HG03135 (cell line): ENCODE results near the gene KCNK1.
"Not testable (repeated sequence)": the region's sequence is repeated elsewhere in the genome, so short reads cannot be mapped to it uniquely, and the experiment has no call there.

Source experiments
- ATAC-seq: cut with Tn5 transposase; IDR thresholded peaks from one replicate; pipeline ENCODE4 v1.9.1; 2021; ENCODE audit warnings: mild to moderate bottlenecking, moderate library complexity; ENCODE audit not compliant: unreplicated experiment

Gene KCNK1

DNA sequence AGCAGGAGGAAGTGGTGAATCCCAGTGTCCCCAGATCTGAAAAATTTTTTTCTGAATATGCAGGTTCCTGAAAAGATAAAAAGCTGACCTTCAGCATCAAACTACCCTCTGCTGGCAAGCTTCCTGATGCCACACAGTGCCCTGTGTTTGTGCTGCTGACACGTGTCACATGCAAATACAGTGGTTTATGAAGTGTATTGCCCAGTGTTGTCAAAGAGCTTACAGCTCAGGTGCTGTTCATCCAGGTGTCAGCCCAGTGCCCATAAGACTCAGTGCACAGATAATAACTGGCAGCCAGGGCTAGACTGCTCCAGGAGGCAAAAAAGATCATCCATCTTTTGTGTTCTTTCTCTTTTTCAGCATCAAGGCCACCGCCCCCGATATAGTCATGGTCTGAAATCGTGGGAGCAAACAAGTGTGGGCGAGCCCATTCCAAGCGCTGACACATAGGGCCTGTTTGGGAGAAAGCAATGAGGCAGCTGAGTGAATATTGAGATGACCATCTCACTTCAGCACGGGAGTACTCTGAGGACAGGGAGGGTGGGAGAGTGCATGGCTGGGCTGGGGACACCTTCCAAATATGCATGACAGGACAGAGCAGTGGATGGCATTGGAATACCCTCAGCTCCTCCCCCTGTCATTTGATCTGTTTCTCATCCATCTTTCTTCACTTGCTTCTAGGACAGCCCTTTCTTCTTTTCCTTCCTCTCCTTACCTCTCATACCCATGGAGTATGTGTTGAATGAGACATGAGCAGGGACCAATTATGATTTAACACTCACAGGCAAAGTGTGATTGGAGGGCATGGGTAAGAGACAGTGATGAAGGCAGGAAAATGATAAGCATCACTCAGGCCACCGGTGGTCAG is 6.4 kb upstream of the KCNK1 start:
- ATAC-seq, result no peak

DNA sequence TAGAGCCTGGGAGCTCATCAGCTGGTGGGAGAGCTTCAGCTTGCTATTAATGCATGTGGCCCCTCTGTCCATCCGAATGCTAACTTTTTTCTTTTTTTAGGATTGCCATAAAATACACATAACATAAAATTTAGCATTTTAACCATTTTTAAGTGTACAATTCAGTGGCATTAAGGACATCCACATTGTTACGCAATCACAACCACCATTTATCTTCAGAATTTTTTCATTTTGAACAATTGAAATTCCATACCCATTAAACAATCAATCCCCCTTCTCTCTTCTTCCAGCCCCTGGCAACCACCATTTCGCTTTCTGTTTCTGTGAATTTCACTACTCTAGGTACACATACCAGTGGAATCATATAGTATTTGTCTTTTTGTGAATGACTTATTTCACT is 4.9 kb upstream of the KCNK1 start:
- no peak for ATAC-seq

DNA sequence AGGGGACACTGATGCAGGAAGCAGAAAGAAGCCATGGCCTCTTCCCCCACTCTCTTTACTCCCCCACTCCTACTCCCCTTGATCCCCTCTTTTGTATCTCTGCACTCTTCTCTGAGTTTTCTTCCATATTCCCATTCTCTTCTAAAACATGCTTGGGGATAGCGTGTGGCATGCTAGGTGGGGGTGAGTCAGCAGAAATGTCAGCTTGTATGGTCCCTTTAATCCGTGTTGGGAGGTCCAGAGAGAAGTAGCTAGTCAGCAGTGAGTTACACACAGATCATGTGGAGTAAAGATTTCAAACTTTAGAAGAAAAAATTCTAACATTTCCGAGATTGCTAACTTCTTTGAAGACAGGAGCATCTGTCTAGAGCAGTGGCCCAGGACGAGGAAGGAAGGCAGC is 4.0 kb upstream of the KCNK1 start:
- no peak for ATAC-seq

DNA sequence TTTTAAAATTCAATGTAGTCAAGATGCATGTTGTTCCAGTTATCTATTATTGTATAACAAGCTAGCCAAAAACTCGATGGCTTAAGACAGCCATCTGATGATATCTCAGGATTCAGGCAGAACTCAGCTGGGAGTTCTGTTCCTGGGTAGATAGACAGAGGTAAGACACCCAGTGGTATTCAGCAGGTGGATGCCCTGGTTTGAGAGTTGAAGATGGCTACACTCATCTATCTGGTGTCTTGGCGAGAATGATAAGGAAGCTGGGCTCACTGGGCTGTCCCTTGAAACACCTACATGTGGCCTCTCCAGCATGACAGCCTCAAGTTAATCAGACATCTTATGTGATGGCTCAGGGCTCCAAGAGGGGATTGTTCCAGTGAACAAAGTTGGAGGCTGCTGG is 3.3 kb upstream of the KCNK1 start:
- ATAC-seq, result no peak

DNA sequence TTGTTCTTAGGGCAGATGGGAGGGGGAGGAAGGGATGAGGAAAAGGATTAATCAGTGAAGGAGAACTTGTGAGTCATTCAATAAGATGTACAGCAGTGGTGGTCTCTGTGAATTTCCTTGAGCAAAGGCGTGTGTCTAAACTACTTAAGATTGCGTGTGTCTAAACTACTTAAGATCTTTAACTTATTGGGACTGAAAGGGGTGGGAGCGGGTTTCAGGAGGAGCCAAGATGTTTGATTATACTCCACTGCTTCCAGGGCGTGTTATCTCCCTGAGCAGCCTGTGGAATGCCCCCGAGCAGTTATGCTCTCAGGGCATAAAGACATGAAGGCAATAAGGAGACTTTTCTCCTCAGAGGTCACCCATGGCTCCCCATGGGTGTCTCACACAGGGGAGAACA is 2.5 kb upstream of the KCNK1 start:
- not testable (repeated sequence) for ATAC-seq

DNA sequence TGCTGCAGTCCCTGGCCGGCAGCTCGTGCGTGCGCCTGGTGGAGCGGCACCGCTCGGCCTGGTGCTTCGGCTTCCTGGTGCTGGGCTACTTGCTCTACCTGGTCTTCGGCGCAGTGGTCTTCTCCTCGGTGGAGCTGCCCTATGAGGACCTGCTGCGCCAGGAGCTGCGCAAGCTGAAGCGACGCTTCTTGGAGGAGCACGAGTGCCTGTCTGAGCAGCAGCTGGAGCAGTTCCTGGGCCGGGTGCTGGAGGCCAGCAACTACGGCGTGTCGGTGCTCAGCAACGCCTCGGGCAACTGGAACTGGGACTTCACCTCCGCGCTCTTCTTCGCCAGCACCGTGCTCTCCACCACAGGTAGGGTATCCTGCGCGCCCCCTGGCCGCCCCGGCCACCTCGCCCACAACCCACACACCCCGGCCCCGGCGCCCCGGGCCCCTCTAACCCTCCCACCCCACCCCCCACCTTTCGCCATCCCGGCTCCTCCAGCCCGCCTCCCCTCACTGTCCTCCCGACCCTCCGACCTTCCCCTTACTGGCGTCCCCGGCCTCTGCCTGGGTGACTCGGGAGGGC is 352 bp downstream of the KCNK1 start:
- no peak for ATAC-seq

DNA sequence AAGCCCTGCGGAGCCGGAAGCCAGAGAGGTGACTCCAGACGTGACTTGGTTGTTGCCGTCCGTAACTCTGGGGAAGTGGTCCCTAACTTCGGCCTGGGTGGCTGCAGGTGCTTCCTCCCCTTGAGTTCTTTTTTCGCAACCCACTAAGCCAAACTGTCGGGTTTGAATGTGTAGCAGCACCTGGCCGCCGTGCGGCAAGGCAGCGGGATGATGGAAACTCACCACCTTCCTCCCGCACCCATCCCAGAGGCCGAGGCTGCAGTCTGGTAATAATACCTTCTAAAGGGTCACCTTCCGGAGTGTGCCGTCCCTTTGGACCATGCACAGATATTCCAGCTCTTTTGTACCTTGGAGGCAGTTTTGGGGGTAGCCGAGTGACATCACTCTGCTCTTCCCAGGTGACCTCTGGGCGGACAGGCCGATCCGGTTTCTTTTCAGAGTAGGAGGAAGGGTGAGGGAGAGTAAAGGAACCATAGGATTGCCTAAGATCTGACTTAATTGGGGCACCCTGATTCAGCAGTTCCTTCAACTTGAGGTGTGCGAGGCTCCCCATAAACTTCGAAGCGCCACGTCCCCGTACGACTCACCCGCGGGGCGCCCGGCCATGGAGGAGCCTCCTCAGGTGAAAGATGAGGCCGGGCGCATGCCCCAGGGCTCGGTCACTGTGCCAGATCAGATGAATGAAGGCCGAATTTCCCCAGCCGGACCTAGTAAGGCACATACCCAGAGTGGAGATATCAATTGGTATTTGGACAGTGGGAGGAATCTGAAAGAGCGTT is 1.0 kb downstream of the KCNK1 start:
- no peak for ATAC-seq

DNA sequence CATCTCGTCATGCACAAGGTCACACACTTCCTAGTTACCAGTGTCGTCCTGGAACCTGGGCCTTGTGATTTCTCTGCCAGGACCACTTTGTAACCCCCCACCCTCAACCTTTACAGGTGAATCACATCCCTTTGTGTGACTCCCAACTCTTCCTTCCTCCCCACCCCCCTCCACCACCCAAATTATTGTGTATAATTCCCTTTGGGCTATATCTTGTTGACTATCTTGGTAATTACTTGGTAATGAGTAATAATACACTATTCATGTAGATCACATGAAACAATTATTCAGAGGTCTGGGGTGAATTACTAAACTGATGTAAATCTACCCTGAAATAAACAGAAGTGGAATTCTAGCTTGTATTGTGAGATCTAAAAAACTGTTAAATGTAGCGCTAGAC is 1.7 kb downstream of the KCNK1 start:
- no peak for ATAC-seq

DNA sequence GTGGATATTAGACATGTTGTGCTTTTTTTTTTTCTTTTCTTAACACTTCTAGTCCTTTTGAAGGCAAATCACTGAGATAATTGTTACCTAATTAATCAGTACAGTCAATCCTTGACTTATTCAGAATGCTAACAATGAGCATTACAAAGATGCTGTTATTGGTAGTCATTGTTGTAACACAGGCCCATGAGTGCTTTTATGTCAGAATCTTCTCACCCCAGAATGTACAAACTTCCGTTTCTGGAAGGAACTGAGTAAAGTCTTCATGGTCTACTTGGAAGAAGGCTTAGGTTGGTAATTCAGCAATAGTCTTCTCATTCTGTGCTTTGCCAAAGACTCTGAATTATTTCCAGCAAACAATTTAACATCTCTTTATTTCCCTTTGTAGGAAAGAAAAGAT is 3.1 kb downstream of the KCNK1 start:
- no peak for ATAC-seq

DNA sequence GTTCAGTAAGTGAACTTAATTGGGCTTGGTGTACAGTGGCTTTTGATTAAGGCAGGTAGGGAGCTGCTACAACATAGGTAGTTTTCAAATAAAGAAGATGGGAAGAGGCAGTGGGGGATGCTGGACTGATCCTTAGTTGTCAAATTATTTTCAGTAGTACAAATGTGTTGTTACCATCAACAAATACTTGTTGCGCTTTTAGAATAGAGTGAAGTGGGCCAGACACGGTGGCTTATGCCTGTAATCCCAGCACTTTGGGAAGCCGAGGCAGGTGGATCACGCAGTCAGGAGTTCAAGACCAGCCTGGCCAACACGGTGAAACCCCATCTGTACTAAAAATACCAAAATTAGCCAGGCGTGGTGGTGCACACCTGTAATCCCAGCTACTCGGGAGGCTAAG is 5.5 kb downstream of the KCNK1 start:
- ATAC-seq, result not testable (repeated sequence)

DNA sequence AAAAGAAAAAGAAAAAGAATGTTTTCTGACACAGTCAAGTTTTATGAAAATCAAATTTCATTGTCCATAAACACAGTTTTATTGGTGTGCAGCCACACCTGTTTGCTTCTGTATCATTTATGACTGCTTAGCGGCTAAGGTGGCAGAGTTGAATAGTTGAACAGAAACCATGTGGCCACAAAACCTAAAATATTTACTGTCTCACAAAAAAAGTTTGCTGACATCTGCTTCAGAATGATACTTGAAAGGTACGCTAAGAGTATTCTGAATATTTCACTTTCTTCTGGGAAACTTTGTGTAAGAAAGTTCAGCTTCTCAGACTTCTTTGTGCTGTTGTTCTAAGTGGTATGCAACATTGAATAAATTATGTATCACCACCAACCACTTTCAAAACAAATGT is 6.2 kb downstream of the KCNK1 start:
- no peak for ATAC-seq

DNA sequence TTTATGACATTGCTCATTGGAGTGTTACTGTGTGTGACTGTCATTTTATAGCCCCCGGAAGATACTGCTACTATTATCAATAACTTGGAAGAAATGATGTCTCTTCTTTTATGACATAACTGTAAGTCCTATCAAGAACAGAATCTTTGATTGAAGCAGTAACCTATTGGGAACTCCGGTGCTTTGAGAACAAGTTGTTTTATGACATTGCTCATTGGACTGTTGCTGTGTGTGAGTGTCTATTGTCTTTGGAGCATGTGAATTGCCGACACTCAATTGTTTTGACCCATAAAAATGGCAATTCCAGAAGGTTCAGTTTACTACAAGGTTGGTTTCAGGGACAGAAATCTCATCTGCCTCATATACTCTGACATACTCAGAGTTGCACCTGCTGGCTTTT is 8.0 kb downstream of the KCNK1 start:
- no peak for ATAC-seq

DNA sequence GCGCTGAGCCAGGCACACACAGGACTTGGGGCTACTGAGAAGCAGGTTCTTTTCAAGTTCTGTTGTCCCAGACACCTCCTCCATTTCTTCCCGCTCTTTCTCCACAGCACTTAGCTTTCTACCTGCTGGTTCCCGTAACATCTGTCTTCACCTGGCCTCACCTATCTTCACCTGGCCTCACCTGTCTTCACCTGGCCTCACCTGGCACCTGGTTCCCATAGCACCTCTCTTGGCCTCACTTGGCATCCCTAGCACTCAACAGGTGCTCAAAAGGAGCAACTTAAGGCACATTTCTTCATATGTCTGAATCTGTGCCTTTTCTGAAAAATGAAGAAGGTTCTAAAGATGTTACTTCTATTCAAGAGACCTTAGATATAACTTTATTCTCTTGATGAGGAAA is 10.4 kb downstream of the KCNK1 start:
- no peak for ATAC-seq

DNA sequence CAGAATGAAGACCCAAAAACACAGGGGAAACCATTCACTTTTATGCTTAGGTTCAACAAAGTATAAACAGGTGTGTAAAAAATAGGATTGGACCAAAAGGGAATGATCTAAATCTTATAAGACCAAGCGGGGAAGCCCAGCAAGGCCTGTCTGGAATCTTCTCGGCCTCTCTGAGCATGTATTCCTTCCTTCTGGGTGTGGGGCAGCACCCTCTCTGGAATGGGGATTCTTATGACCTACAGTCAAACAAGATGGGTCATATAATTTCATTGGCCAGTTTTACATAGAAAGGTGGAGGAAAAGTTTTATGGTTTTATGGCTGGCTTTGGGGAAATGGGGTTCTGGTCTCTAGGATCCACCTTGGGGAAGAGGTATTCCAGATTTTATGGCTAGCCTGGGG is 11.2 kb downstream of the KCNK1 start:
- no peak for ATAC-seq

DNA sequence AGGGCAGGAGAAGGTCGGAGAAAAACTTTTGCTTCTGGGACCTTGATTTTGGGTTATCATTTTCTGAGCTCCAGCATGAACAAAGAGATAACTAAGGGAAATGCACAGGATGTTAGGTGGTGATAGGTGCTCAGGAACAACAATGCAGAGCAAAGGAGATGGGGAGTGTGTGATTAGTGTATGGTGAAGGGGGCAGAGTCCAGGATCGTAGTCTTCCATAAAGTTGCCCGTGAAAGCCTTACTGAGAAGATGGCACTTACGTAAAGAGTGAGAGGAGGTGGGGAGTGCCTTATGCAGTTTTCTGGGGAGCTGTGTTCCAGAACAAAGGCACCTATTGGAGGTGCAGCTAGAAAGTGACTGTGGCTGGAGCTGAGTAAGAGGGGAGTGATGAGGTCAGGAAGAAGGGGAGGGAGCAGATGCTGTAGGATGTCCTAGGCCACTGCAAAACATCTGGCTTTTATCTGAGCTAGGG is 11.6 kb downstream of the KCNK1 start:
- ATAC-seq, result no peak

DNA sequence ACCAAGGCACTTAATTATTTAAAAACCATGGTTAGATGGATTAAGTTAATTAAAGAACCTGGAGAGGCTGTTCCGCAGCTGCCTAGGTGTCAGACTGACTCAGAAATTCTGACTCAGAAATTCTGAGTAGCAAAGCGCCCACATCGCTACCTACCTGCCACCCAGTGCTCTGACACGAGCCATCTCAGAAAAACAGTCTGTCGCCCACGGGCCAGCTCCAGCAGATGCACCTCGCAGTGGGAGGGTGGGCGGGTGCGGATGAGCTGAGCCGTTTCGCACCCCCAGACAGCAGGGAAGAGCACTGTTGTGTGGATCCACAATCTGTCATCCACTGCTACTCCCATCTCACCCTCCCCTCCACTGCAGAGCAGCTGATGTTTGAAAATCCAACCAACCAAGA is 13.5 kb downstream of the KCNK1 start:
- no peak for ATAC-seq

DNA sequence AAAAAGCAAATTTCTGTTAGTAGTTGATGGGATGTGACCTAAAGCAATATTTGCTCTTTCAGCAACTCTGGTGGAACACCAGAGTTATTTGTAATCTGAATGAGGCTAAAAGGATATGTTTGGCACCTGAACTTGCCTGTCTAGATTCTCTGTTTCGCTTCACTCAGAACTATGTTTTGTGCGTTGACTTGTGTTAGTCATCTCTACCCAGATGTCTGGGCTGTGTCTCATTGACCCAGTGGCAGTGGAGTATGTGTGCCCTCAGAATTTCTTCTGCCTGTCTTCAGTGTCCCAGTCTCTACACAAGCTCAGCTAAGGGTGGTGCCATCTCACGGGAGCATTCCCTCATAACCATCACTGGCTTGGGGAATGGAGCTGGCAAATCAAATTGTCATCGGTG is 13.9 kb downstream of the KCNK1 start:
- no peak for ATAC-seq

DNA sequence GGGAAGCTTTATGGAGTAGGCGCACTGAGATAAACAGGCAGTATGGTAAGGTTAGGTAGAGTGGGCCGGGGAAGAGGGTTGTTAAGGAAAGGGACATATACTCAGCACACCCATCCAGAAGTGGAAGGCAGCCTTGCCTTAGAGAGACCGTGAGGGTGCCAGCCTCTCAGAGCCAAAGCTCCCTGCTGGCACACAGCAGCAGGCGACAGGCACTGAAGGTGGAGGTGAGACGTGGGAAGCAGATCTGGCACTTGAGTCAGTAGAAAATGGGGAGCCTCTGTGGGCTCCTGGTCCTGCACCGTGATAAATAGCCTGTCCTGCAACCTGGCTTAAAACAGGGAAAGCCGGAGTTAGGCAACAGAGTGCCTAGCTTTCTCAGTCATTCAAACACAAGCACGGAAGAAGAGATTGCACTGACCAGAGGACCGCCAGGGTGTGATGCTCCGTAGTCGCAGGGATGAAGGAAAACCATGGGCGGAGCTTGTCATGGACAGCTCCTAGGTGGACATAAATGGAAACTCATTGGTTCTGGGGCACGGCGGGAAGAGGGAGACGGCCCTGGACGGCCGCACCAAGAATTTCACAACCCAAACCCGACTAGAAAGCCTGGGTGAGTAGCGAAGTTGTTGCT is 15.5 kb downstream of the KCNK1 start:
- no peak for ATAC-seq

DNA sequence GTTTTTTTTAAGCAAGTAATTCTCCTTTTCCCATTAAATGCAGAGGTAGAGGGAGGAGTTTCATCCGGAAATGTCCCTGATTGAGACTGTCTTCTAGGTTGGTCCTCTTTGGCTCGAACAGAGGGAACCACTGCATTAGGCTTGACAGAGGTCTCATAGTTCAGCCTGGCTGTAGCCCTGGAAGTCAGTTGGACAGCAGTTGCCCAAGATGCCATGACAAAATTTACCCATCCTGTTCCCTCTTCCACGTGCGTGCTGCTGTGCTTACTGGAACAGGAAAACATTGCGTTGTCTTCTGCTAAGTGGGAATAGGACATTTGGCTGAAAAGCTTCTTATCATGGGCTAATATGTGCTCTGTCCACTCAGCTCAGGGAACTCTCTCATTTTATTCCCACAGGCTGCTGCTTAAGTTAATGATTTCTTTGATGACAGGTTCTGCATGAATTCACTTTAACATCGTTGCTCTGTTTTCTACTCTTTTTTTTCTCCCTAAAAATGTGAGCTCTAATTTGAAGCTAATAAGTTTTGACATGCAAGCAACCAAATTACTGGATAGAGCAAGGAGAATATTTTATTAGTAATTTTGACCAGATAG is 18.0 kb downstream of the KCNK1 start:
- no peak for ATAC-seq

DNA sequence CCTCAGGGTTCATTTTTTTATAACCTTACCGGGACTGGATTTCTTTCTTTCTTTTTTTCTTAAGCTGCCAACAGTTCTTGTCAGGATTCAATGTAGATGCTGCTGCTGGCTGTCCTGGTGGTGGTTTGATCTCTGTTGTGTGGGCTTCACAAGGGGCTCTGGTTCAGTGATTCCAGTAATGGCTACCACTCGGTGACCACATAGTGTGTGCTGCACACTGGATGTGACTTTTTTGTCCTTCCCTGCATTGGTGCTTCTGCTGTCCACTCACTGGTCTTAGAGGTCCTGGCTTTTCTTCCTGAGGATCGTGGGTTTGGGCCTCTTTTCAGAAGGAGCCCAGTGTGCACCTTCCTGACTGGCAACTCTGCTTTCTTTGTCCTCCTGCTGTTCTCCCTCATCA is 18.5 kb downstream of the KCNK1 start:
- ATAC-seq, result no peak
